Stimulated activated CD8-positive, alpha-beta memory T cell treated with anti-CD3 and anti-CD28 coated beads, Interleukin-4, amount 100 ng/mL, for 1 hour (primary cell): ENCODE measurements around the gene ADAMTS2.

Experiments
- DNase-seq, 2 donors: peaks; one replicate each; pipeline ENCODE4 v3.0.0-alpha.2; 2020; ENCODE audit warnings: low read depth in 2 of 2, low spot score in 1 of 2

The ADAMTS2 gene

GRCh38 chr5:179147991-179148702 is 197.1 kb downstream of the ADAMTS2 start:
- DNase-seq: no peak

- DNase-seq: no peak
These were observed 199.0 kb downstream of the ADAMTS2 start for GRCh38 chr5:179146277-179146676.

DNA sequence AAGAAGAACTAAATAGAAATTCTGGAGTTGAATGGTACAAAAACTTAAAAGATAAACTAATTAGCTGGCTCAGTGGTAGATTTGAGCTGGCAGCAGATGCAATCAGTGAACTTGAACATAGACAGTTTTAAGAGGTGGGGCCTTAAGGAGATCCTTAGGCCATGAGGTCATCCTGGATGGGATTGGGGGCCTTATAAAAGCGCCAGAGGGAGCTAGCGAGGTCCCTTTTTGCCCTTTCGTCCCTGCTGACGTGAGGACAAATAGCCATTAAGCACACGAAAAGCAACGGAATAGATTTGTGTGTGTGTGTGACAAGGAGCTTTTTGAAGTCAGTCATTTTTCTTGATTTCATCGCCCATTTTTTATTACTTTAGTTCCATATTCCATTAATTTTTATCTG is 201.8 kb downstream of the ADAMTS2 start:
- no peak for DNase-seq

DNA sequence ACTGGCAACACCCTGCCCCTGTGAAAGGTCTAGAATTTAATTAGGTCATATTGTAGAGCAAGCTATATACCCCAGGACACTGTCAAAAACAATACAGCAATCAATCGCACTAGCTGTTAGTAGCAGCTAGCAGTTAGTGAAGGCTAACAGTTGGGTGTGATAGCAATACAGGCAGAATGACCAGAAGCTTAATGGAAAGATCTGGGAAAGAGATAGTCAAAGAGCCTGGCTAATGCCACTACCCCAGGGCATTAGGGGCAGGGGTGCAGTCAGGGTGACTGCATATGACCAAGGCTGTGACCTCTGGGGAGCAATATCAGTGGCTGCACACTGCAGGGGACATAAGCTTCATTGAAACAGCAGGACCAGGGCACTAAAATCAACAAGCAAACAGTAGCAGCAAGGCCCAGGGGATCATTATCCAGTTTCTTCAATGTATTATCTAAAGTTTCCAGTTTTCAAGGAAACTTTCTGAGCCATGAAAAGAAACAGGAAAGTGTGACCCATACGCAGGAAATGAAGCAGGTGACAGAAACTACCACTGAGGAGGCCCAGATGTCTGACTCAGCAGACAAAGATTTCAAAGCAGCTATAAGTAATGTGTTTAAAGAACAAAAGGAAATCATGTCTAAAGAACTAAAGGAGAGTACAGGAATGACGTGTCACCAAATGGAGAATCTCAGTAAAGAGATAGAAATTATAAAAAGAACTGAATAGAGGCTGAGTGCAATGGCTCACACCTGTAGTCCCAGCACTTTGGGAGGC is 202.6 kb downstream of the ADAMTS2 start:
- no peak for DNase-seq

DNA sequence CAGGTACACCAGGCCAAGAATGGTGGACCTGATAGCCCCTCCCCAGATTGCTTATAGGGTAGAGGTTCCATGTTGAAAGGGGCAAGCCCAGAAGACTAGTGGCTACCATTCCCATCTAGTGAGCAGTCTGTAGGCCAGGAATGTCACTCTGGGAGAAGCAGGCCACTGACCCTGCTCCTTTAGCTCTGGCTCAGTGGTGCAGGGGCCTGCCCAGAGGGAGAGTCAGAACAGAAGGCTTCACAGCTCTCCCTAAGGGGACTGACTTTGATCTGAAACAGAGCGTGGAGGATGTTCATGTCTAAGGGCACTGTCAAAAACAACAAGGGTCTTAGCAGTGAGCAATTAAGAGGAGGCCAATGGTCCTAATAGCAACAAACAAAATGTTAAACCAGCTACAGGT is 203.4 kb downstream of the ADAMTS2 start:
- DNase-seq: no peak

GRCh38 chr5:179140293-179140692 is 205.0 kb downstream of the ADAMTS2 start:
- DNase-seq: no peak

- no peak for DNase-seq
These were observed 205.4 kb downstream of the ADAMTS2 start for GRCh38 chr5:179139936-179140235.

DNA sequence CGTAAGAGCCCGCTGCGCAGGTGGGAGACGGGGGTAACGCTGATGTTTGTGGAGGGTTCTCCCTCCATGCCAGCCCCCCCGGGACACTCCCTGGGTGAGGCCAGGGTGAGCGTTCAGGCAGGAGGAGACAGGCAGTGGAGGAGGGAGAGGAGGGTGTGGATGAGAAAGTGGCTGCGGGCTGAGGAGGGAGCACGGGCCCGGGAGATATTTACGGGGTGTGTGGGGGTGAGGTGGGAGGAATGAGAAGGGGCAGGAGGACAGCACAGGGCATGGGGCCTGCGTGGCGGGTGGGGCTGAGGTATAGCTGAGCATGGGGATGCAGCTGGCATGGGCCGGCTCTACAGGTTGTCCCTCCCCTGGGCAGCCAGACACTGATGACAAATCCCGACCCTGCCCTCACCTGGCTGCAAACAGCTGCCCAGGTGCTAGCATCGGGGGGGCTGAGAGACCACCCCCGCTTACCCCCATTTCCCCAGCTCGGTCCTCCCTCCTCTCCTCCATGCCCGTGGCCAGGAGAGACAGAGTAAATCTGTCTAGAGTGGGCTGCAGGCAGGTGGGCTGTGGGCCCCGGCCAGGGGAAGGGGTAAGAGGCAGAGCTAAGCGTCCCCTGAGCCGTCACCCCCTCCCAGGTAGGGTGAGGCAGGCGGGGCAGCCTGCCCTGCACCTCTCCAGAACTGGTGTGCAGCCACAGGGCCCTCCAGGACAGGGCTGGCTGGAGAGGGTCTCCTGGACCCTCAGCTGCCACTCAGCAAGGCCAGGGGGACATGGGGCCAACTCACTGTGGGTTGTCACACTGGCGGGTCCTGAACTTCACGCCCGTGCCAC is 205.9 kb downstream of the ADAMTS2 start:
- DNase-seq: no peak

GRCh38 chr5:179138568-179138925 is 206.7 kb downstream of the ADAMTS2 start:
- DNase-seq: no peak

GRCh38 chr5:179137643-179138567 is 207.4 kb downstream of the ADAMTS2 start:
- DNase-seq: no peak

DNA sequence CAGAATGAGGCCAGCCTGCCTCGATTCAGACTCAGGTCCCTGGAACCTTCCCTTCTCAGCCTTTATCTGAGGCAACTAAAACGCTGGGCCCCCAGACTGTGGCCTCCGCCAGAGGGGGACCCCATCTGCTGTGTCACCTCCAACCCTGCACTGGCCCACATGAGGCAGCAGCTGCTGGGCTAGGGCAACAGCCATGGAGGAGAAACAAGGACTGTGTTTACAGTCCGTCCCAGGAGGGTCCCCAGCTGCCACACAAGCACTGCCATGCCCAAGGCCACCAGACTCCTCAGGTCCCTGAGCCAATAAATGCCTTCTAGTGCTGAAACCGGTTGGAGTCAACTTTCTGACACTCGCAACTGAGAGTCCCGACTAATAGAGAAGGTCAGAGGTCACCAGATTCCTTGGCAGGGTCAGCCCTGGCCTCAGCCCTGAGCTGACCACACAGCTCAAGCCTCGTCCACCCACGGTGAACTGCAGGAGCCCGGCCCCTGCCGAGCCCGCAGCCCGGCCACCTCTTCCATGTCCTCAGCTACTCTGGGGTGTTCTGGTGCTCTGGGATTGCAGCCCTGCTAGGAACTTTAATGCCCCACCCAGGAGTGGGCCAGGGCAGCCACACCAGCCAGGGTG is 208.1 kb downstream of the ADAMTS2 start:
- no peak for DNase-seq

- DNase-seq: no peak
These were observed 209.6 kb downstream of the ADAMTS2 start for GRCh38 chr5:179135441-179136215.

DNA sequence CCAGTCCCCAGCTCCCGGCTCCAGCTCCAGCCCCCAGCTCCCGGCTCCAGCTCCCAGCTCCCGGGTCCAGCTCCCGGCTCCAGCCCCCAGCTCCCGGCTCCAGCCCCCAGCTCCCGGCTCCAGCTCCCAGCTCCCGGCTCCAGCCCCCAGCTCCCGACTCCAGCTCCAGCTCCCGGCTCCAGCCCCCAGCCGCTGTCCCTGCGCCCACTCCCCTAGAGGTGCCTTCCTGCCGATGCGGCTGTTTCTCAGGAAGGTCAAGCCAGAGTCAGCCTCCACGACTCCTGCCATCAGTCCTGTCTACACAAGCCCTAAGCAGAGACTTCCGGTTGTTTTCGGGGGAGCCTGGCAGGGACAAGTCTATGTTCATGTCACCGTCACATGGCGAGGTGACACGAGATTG is 210.3 kb downstream of the ADAMTS2 start:
- DNase-seq: no peak

- DNase-seq: no peak
These were observed 210.8 kb downstream of the ADAMTS2 start for GRCh38 chr5:179134511-179134910.

DNA sequence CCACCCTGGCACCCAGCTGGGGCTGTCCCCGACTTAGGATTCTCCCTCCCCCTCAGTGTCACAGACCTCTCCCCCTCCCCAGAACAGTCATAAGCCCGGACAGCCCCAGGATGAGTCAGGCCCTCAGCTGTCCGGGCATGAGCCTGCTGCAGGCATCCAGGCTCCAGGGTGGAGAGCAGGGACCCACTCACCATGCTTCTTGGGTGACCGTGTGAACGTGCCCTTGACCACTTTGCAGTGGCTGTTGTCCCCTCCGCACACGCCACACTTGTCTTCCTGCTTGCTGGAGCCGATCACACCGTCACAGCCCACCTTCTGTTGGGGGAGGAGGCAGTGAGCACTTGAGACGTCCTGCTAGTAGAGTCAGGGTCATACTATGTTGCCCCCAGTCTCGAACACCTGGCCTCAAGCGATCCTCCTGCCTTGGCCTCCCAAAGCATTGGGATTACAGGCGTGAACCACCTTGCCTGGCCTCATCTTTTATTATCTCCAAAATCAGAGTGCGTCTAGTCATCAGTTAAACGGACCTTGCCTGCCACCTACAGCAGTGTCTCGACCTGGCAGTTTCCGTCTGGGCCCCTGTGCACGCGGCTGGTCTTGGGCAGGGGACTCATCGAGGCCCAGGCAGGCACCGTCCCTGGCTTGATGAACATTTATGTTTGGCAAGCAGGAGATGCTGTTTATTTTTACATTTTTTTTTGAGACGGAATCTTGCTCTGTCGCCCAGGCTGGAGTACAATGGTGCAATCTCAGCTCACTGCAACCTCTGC is 212.5 kb downstream of the ADAMTS2 start:
- DNase-seq: no peak

DNA sequence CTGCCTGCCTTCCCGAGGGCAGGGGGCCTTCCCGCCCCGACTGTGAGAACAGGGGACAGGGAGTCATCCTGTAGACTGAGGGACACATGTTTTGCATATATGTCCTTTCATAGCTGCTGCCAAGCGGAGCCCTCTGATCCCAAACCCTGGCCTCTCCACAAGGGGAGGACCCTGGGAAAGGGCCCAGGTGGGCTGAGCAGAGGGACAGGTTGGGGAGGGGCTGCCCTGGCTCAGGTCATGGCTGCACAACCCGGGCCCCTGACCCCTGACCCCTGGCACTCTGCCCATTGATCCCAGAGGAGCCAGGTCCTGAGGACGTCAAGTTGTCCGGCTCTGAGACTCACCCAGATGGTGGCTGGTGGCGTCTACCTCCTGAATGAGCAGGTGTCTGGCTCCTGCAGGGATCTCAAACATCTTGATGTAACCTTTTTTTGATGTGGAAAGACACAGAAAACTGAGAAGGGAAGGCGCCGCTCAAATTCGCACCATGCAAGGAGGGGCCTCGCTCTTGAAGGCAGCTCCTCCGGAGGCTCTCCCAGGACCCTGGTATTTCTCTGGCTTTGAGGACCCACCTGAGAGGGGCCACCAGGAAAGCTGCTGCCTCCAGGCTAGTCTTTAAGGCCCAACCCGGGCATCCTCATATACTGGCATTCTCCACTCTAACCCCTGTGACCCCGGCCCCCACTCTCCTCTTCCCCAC is 213.2 kb downstream of the ADAMTS2 start:
- DNase-seq: no peak

DNA sequence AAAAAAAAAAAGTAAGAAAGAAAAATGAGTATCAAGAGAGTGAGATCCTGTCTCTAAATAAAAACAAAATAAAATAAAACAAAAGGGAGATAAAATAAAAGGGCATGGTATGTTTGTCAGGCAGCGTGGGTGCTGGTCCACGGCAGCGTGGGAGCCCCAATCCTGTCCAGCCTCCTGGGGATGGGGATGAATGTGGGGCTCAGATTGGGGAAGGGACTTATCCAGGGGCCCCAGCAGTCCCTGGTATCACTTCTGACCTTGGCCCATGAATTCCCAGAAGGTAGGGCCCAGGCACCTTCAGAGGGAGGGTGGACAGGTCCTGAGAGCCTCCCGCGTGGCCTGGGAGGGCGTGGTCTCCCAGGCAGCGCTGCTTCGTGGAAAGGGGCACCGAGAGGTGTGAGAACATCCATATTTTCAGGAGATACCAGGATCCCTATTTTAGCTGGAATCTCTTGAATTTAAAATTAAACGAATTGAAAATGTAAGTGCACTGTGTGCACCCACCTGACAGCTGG is 213.9 kb downstream of the ADAMTS2 start:
- DNase-seq: no peak

DNA sequence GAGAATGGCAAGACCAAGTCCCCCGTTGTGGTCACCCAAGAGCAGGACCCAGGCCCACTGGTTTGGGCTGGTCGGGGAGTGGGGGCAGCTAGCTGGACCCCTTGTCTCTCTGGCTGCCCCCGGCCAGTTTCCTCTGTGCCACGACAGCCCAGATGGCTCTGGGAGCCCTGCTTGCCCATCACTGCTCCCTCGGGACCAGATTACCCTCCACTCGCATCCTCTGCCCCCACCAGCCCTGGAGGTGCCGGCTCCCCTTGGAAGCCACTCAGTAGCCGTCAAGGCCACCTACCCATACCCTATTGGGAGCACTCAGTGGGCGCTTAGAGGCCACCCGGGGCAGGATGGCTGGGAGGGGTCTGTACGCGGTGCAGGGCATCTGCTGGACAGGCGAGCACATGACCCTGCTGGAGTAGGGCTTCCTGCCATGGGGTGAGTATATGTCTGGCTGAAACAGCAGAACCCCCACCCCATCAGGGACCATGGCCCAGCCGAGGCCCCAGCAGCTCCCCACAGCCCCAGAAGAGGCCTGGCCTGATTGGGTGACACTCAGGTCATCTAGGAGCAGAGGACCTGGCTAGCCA is 215.1 kb downstream of the ADAMTS2 start:
- DNase-seq: no peak
